ENCODE data around the gene NEMP1. TPM values are rescaled to one million over a fixed set of nuclear protein-coding genes. Genes with fewer than 3 reads are reported as not detected.

Gene NEMP1, protein sequence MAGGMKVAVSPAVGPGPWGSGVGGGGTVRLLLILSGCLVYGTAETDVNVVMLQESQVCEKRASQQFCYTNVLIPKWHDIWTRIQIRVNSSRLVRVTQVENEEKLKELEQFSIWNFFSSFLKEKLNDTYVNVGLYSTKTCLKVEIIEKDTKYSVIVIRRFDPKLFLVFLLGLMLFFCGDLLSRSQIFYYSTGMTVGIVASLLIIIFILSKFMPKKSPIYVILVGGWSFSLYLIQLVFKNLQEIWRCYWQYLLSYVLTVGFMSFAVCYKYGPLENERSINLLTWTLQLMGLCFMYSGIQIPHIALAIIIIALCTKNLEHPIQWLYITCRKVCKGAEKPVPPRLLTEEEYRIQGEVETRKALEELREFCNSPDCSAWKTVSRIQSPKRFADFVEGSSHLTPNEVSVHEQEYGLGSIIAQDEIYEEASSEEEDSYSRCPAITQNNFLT
- polyA plus RNA-seq (2011; rRNA removed) (24.7 and 28.4 TPM in 2 replicates), polyA plus RNA-seq (2017; fragmentation: RNase III; extraction: RNeasy Plus Mini Kit Qiagen cat#74134 plus additional on column Dnase treatment) (11.9 to 13.2 TPM (median 12.7 TPM) in 3 replicates), polyA minus RNA-seq (2011; rRNA and poly(A)+ RNA removed) (14.0 and 15.9 TPM in 2 replicates)
- polyA plus RNA-seq (2012; cell fraction: cytosol; rRNA removed): 7.3 and 8.7 TPM in 2 replicates
- polyA plus RNA-seq (2012; cell fraction: nucleus; rRNA removed): 10.8 and 20.7 TPM in 2 replicates

DNA sequence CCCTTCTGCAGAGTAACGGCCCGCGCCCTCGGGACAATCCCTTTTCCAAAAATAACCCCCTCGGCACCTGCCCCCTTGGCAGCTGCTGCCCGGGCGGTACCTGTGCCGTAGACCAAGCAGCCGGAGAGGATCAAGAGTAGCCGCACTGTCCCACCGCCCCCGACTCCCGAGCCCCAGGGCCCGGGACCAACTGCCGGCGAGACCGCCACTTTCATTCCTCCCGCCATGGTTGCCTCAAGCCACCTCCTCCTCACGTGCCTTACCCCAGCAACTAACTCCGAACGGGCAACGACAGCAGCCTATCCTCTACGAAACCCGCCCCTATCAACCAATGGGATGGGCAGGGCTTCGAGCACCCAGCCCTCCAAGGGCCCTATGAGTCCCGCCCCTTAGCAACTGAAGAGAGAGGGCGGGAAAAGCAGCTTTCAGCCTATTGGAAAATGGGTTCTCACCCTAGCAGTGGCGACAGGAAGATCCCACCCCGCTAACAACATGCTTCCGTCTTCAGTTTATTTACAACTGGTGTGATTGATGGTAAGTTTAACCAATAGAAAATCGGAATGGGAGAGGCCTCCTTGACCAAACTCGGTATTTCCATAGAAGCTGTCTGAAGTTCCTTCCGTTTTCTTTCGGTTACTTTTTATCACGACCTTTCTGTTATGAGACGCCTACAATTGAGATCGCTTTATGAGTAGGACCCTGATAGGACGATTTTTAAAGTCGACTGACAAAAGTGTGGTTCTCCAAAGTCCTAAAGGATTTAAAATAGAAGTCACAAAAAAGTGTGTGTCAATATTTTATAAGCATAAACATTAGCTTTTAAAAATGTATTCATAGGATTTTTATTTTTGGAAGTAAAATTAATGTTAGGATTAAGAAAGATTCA, at the start of gene NEMP1:
Gene NEMP1, minus strand, starts transcription at position 273 of the 886 bp plus-strand sequence. Its CDS starts 46 bp downstream, at position 227.
- 3% methylated on average over 35 of the region's 39 CpGs for WGBS (ENCODE audit: missing lambda C conversion rate)
- POLR2A ChIA-PET: interaction anchor here (0.6 to 2.7 kb wide), 11 partner anchors 9 to 391 kb away, joined by 3 to 63 read pairs (median 6); partner anchors contain the start of genes NAB2, NACA, PTGES3 and STAT6
- H3K4me3 ChIP-seq: peak within 1 kb of the TSS; percentile 78
- CTCF ChIA-PET: interaction anchor here (0.6 to 20.9 kb wide), 15 partner anchors 9 to 310 kb away, joined by 3 to 440 read pairs (median 5); partner anchors contain the start of gene STAT6
- DNase-seq (ENCODE audit: low read depth in 1 of 2, low spot score in 1 of 2): peak; percentile 97 to 100
- H3K27ac ChIP-seq: peak within 1 kb of the TSS; percentile 77 to 92
- H3K4me1 ChIP-seq: peaks cover 10% of the 10 kb centered on the region; the same call in 2 of the 3 replicates
- FAIRE-seq: peak; percentile 97
- peak within 1 kb of the TSS; percentile 82 for H3K4me2 ChIP-seq
- peak; percentile 99 to 100 for ATAC-seq
- H3K9me3 ChIP-seq: no peaks in the 10 kb centered on the region
- TF ChIP-seq, protein P1, sequence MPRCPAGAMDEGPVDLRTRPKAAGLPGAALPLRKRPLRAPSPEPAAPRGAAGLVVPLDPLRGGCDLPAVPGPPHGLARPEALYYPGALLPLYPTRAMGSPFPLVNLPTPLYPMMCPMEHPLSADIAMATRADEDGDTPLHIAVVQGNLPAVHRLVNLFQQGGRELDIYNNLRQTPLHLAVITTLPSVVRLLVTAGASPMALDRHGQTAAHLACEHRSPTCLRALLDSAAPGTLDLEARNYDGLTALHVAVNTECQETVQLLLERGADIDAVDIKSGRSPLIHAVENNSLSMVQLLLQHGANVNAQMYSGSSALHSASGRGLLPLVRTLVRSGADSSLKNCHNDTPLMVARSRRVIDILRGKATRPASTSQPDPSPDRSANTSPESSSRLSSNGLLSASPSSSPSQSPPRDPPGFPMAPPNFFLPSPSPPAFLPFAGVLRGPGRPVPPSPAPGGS (IDR thresholded peaks at IDR 0.05): no peak
- TF ChIP-seq MAFK (IDR thresholded peaks at IDR 0.05; ENCODE audit: partially characterized antibody): no peak
- no peak for TF ChIP-seq NFE2L2 (conservative IDR thresholded peaks at IDR 0.05; ENCODE audit: low read length)
- no peak for TF ChIP-seq HOXB5 (CRISPR knock-in tag; IDR thresholded peaks at IDR 0.05)
- TF ChIP-seq, protein P2, sequence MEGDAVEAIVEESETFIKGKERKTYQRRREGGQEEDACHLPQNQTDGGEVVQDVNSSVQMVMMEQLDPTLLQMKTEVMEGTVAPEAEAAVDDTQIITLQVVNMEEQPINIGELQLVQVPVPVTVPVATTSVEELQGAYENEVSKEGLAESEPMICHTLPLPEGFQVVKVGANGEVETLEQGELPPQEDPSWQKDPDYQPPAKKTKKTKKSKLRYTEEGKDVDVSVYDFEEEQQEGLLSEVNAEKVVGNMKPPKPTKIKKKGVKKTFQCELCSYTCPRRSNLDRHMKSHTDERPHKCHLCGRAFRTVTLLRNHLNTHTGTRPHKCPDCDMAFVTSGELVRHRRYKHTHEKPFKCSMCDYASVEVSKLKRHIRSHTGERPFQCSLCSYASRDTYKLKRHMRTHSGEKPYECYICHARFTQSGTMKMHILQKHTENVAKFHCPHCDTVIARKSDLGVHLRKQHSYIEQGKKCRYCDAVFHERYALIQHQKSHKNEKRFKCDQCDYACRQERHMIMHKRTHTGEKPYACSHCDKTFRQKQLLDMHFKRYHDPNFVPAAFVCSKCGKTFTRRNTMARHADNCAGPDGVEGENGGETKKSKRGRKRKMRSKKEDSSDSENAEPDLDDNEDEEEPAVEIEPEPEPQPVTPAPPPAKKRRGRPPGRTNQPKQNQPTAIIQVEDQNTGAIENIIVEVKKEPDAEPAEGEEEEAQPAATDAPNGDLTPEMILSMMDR (IDR thresholded peaks at IDR 0.05): no peak
- TF ChIP-seq RNF2 (IDR thresholded peaks at IDR 0.05; ENCODE audit: borderline replicate concordance, low read depth): no peak
- TF ChIP-seq ESRRA (IDR thresholded peaks at IDR 0.05; ENCODE audit: borderline replicate concordance, low read length): no peak
- no peak for TF ChIP-seq ZFP36 (IDR thresholded peaks at IDR 0.05; ENCODE audit: borderline replicate concordance, partially characterized antibody)
- TF ChIP-seq CHD2 (IDR thresholded peaks at IDR 0.05; ENCODE audit: low read length, partially characterized antibody): no peak
- TF ChIP-seq RFX5 (IDR thresholded peaks at IDR 0.05): peak; percentile 85; the same call in 1 of the 2 replicates
- TF ChIP-seq FOSB (CRISPR knock-in tag; IDR thresholded peaks at IDR 0.05): no peak
- TF ChIP-seq RAD21 (conservative IDR thresholded peaks at IDR 0.05 in 1 of 2, IDR thresholded peaks at IDR 0.05 in 1 of 2): no peak
- TF ChIP-seq KDM5A (IDR thresholded peaks at IDR 0.05): peak; percentile 88
- TF ChIP-seq SREBF2 (IDR thresholded peaks at IDR 0.05): 0 out of 2 replicates have a peak, but pooled peaks have one; percentile 9
- TF ChIP-seq ATOH8 (CRISPR knock-in tag; IDR thresholded peaks at IDR 0.05; ENCODE audit: low read depth): no peak
- no peak for TF ChIP-seq CBX2 (IDR thresholded peaks at IDR 0.05; ENCODE audit: borderline replicate concordance, low read depth)
- TF ChIP-seq, protein P3, sequence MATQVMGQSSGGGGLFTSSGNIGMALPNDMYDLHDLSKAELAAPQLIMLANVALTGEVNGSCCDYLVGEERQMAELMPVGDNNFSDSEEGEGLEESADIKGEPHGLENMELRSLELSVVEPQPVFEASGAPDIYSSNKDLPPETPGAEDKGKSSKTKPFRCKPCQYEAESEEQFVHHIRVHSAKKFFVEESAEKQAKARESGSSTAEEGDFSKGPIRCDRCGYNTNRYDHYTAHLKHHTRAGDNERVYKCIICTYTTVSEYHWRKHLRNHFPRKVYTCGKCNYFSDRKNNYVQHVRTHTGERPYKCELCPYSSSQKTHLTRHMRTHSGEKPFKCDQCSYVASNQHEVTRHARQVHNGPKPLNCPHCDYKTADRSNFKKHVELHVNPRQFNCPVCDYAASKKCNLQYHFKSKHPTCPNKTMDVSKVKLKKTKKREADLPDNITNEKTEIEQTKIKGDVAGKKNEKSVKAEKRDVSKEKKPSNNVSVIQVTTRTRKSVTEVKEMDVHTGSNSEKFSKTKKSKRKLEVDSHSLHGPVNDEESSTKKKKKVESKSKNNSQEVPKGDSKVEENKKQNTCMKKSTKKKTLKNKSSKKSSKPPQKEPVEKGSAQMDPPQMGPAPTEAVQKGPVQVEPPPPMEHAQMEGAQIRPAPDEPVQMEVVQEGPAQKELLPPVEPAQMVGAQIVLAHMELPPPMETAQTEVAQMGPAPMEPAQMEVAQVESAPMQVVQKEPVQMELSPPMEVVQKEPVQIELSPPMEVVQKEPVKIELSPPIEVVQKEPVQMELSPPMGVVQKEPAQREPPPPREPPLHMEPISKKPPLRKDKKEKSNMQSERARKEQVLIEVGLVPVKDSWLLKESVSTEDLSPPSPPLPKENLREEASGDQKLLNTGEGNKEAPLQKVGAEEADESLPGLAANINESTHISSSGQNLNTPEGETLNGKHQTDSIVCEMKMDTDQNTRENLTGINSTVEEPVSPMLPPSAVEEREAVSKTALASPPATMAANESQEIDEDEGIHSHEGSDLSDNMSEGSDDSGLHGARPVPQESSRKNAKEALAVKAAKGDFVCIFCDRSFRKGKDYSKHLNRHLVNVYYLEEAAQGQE (IDR thresholded peaks at IDR 0.05): no peak
- TF ChIP-seq NPAS2 (CRISPR knock-in tag; IDR thresholded peaks at IDR 0.05; ENCODE audit: borderline replicate concordance): no peak
- peak; percentile 99 for TF ChIP-seq BHLHE40 (IDR thresholded peaks at IDR 0.05; ENCODE audit: low read depth, low read length)
- TF ChIP-seq, protein P4, sequence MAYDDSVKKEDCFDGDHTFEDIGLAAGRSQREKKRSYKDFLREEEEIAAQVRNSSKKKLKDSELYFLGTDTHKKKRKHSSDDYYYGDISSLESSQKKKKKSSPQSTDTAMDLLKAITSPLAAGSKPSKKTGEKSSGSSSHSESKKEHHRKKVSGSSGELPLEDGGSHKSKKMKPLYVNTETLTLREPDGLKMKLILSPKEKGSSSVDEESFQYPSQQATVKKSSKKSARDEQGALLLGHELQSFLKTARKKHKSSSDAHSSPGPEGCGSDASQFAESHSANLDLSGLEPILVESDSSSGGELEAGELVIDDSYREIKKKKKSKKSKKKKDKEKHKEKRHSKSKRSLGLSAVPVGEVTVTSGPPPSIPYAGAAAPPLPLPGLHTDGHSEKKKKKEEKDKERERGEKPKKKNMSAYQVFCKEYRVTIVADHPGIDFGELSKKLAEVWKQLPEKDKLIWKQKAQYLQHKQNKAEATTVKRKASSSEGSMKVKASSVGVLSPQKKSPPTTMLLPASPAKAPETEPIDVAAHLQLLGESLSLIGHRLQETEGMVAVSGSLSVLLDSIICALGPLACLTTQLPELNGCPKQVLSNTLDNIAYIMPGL (CRISPR knock-in tag; IDR thresholded peaks at IDR 0.05; ENCODE audit: borderline replicate concordance): no peak
- TF ChIP-seq FOSL2 (IDR thresholded peaks at IDR 0.05): no peak
- no peak for TF ChIP-seq FOSL2 (CRISPR knock-in tag; IDR thresholded peaks at IDR 0.05)
- no peak for TF ChIP-seq TFCP2L1 (CRISPR knock-in tag; IDR thresholded peaks at IDR 0.05)
- TF ChIP-seq JUNB (IDR thresholded peaks at IDR 0.05): no peak
- no peak for TF ChIP-seq FOXS1 (CRISPR knock-in tag; IDR thresholded peaks at IDR 0.05)
- peak; percentile 81; the same call in 1 of the 2 replicates for TF ChIP-seq HDAC2 (IDR thresholded peaks at IDR 0.05)
- no peak for TF ChIP-seq POLR2AphosphoS2 (conservative IDR thresholded peaks at IDR 0.05; ENCODE audit: low read length)
